ENCODE data around the gene FBXO47. TPM values are rescaled to one million over a fixed set of nuclear protein-coding genes. Genes with fewer than 3 reads are reported as not detected.

FBXO47 gene
- total and polyA plus RNA-seq, 2 of the 4 experiments (the other 2 are of a cell fraction) = under 0.01 TPM; not detected in 1

GRCh38 chr17:38958326-38958725 is 8.9 kb downstream of the FBXO47 start:
- in situ Hi-C loops (cut with MboI; ENCODE audit: low sequenced_read_pairs) (no loop called here), dilution Hi-C loops (cut with HindIII; ENCODE audit: low sequenced_read_pairs, unreplicated experiment) (no loop called here), intact Hi-C loops (cut with micrococcal nuclease) (no loop called here)
- Histone ChIP-seq H4K20me1 (ENCODE audit: insufficient read depth, low read length) (no peaks in the 10 kb centered on the region), H3K18ac (ENCODE audit: low read depth, low read length) (peak overlapping the region; percentile 99), H2BK120ac (ENCODE audit: low read depth, low read length) (peak overlapping the region; percentile 100), H2AK9ac (replicated peaks; ENCODE audit: low read depth, low read length, poor library complexity) (no peak overlapping the region), H3K23ac (ENCODE audit: low read depth, low read length) (peak overlapping the region; percentile 99; the same call in 1 of the 2 replicates), H2AK5ac (ENCODE audit: low read depth, low read length) (no peak overlapping the region), H4K91ac (ENCODE audit: insufficient read depth, low read depth, low read length) (peak overlapping the region; percentile 100), H3K9ac (ENCODE audit: low read depth, low read length) (peak overlapping the region; percentile 72), H3K4me1 (ENCODE audit: control insufficient read depth, insufficient read depth, low read length) (peaks cover 8% of the 10 kb centered on the region), H3K4me2 (ENCODE audit: low read depth, low read length) (no peak overlapping the region), H3K4ac (ENCODE audit: low read depth, low read length) (peak overlapping the region; percentile 100), H2BK15ac (ENCODE audit: low read depth, low read length) (peak overlapping the region; percentile 88; the same call in 2 of the 3 replicates), H3K79me1 (ENCODE audit: low read depth in 1 of 2, low read length in 2 of 2) (0 out of 4 replicates have a peak, but pooled peaks cover 0 to 2% of the 10 kb centered on the region in 2 experiments), H3K14ac (replicated peaks; ENCODE audit: low read depth, low read length) (peak overlapping the region; percentile 100; the same call in 1 of the 2 replicates), H3K9me3 (ENCODE audit: control insufficient read depth, insufficient read depth, low read length) (no peaks in the 10 kb centered on the region), H4K5ac (ENCODE audit: low read depth, low read length) (peak overlapping the region; percentile 52), H2BK20ac (ENCODE audit: low read depth, low read length) (peak overlapping the region; percentile 100), H3K27me3 (ENCODE audit: control insufficient read depth, insufficient read depth, low read length) (no peaks in the 10 kb centered on the region), H2BK5ac (ENCODE audit: low read depth, low read length, poor library complexity, severe bottlenecking) (peak overlapping the region; percentile 92), H3K56ac (ENCODE audit: extremely low read depth, insufficient read depth, low read length) (peak overlapping the region; percentile 95), H3K4me3 (ENCODE audit: insufficient read depth, low read depth, low read length) (no peak overlapping the region), H3K36me3 (ENCODE audit: control insufficient read depth, insufficient read depth, low read length) (no peaks in the 10 kb centered on the region), H4K8ac (ENCODE audit: low read depth in 2 of 2, low read length in 2 of 2) (peak overlapping the region; percentile 99 to 100), H3K27ac (ENCODE audit: insufficient read depth, low read length) (peak overlapping the region; percentile 99), H2AFZ (replicated peaks; ENCODE audit: low read length, poor library complexity) (no peak overlapping the region), H3K9me1 (ENCODE audit: insufficient read depth, low read length) (peaks cover 5% of the 10 kb centered on the region; the same call in 1 of the 2 replicates)
- ATAC-seq (ENCODE audit: low read depth) (peak; percentile 84), DNase-seq (peak; percentile 67)
- TF ChIP-seq CEBPB (IDR thresholded peaks at IDR 0.05; ENCODE audit: low read depth, low read length) = no peak
- TF ChIP-seq RFX5 (IDR thresholded peaks at IDR 0.05; ENCODE audit: low read depth, low read length) = no peak
- TF ChIP-seq RAD21 (IDR thresholded peaks at IDR 0.05; ENCODE audit: low read length) = no peak
- no peak for TF ChIP-seq RCOR1 (IDR thresholded peaks at IDR 0.05; ENCODE audit: insufficient replicate concordance, low read length)
- TF ChIP-seq POLR2A (IDR thresholded peaks at IDR 0.05; ENCODE audit: low read depth, low read length) = no peak
- TF ChIP-seq USF2 (IDR thresholded peaks at IDR 0.05; ENCODE audit: low read depth, low read length) = no peak
- TF ChIP-seq MAFK (IDR thresholded peaks at IDR 0.05; ENCODE audit: low read depth, low read length) = no peak
- no peak for TF ChIP-seq ELK1 (IDR thresholded peaks at IDR 0.05; ENCODE audit: borderline replicate concordance, low read depth, low read length)
- no peak for TF ChIP-seq MXI1 (IDR thresholded peaks at IDR 0.05; ENCODE audit: borderline replicate concordance, low read depth, low read length)
- no peak for TF ChIP-seq SMC3 (IDR thresholded peaks at IDR 0.05; ENCODE audit: low read depth, low read length)
- TF ChIP-seq NFE2L2 (IDR thresholded peaks at IDR 0.05; ENCODE audit: low read depth, low read length) = no peak
- no peak for TF ChIP-seq MAZ (IDR thresholded peaks at IDR 0.05; ENCODE audit: borderline replicate concordance, low read depth, low read length)
- TF ChIP-seq CHD1 (IDR thresholded peaks at IDR 0.05; ENCODE audit: low read depth, low read length) = no peak
- TF ChIP-seq BHLHE40 (IDR thresholded peaks at IDR 0.05; ENCODE audit: low read depth, low read length) = no peak
- no peak for TF ChIP-seq CTCF (conservative IDR thresholded peaks at IDR 0.05; ENCODE audit: low read depth, low read length)
- TF ChIP-seq FOS (IDR thresholded peaks at IDR 0.05; ENCODE audit: low read depth, low read length) = no peak
- POLR2A ChIA-PET (ENCODE audit: unreplicated experiment) = no interaction called here
- BruUV-seq (replicated peaks) = no TSS peak
- CTCF ChIA-PET = interaction anchor here (0.7 kb wide), 1 partner anchor 10 kb away, joined by 3 read pairs; no protein-coding TSS in a partner anchor
- WGBS, 2 experiments (ENCODE audit: extremely low coverage in 2 of 2, insufficient read length in 1 of 2) = no CpG with 5 or more reads among the region's 1 CpG
